ENCODE data around the gene FAM89B. TPM values are rescaled to one million over a fixed set of nuclear protein-coding genes. Genes with fewer than 3 reads are reported as not detected.

The FAM89B gene
- total RNA-seq, 2 experiments from 2014 or later = 23.3 to 27.3 TPM

DNA sequence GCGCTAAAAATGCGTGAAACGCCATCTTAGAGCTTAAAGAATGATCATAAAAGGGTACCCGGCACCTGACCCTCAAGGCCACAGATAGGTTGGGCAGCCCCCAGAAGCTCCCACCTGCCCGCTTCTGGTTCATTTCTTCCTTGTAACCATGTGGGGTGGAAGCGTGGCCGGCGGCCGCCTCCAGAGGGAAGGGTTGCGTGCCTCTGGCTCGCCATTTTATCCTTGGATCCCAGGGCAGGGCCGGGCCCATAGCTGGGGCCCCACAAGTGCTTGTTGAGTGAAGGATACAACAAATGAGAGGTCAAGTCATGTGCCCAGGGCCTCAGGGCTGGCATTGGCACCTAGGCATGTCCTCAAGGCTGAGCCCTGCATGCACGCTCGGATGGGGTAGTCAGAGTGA is 49.1 kb downstream of the FAM89B start:
- peaks cover 72% of the 10 kb centered on the region for H3K36me3 Mint-ChIP-seq (ENCODE audit: low read depth)
- ChIA-PET CTCF (no interaction called here), POLR2A (no interaction called here)
- TF ChIP-seq, protein P1, sequence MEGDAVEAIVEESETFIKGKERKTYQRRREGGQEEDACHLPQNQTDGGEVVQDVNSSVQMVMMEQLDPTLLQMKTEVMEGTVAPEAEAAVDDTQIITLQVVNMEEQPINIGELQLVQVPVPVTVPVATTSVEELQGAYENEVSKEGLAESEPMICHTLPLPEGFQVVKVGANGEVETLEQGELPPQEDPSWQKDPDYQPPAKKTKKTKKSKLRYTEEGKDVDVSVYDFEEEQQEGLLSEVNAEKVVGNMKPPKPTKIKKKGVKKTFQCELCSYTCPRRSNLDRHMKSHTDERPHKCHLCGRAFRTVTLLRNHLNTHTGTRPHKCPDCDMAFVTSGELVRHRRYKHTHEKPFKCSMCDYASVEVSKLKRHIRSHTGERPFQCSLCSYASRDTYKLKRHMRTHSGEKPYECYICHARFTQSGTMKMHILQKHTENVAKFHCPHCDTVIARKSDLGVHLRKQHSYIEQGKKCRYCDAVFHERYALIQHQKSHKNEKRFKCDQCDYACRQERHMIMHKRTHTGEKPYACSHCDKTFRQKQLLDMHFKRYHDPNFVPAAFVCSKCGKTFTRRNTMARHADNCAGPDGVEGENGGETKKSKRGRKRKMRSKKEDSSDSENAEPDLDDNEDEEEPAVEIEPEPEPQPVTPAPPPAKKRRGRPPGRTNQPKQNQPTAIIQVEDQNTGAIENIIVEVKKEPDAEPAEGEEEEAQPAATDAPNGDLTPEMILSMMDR (IDR thresholded peaks at IDR 0.05) = no peak
- peaks cover 28% of the 10 kb centered on the region for H3K4me1 Mint-ChIP-seq (ENCODE audit: low read depth)
- no peaks in the 10 kb centered on the region for H3K9me3 Mint-ChIP-seq
- DNase-seq (no peak), ATAC-seq (ENCODE audit: poor library complexity) (no peak)
- Histone ChIP-seq H3K4me1 (ENCODE audit: insufficient read depth, low read length) (peaks cover 36% of the 10 kb centered on the region), H3K27me3 (ENCODE audit: control insufficient read depth in 1 of 2, insufficient read depth in 2 of 2, low read length in 2 of 2) (no peaks in the 10 kb centered on the region), H3K9me3 (ENCODE audit: control insufficient read depth in 1 of 2, insufficient read depth in 1 of 2, low read length in 2 of 2) (no peaks in the 10 kb centered on the region), H3K36me3 (ENCODE audit: insufficient read depth, low read length) (peaks cover 88% of the 10 kb centered on the region), H3K27ac (ENCODE audit: low read depth in 1 of 2, low read length in 2 of 2) (no peak overlapping the region), H3K4me3 (ENCODE audit: low read length) (no peak overlapping the region)
- no peak overlapping the region for H3K27ac Mint-ChIP-seq
- intact Hi-C loops (cut with DNase I, micrococcal nuclease) = loop anchor here in 1 of 2 experiments (10.0 kb wide), 1 partner anchor 363 kb away; no protein-coding TSS in a partner anchor
- H3K4me3 Mint-ChIP-seq = no peak overlapping the region
- H3K27me3 Mint-ChIP-seq = no peaks in the 10 kb centered on the region

- ChIA-PET CTCF (no interaction called here), POLR2A (no interaction called here)
These were observed 49.7 kb downstream of the FAM89B start for GRCh38 chr11:65622011-65622410.

GRCh38 chr11:65623177-65623576 is 50.8 kb downstream of the FAM89B start:
- Histone ChIP-seq H3K9me3 (ENCODE audit: control insufficient read depth in 1 of 2, insufficient read depth in 1 of 2, low read length in 2 of 2) (no peaks in the 10 kb centered on the region), H3K27me3 (ENCODE audit: control insufficient read depth in 1 of 2, insufficient read depth in 2 of 2, low read length in 2 of 2) (no peaks in the 10 kb centered on the region), H3K4me3 (ENCODE audit: low read length) (no peak overlapping the region), H3K36me3 (ENCODE audit: insufficient read depth, low read length) (peaks cover 93% of the 10 kb centered on the region), H3K4me1 (ENCODE audit: insufficient read depth, low read length) (peaks cover 19% of the 10 kb centered on the region), H3K27ac (ENCODE audit: low read depth in 1 of 2, low read length in 2 of 2) (no peak overlapping the region)
- ChIA-PET POLR2A (no interaction called here), CTCF (interaction anchor here (1.4 kb wide), 2 partner anchors 10 to 16 kb away, joined by 3 read pairs; no protein-coding TSS in a partner anchor)
- TF ChIP-seq, protein P1 (IDR thresholded peaks at IDR 0.05) = no peak
- DNase-seq (no peak), ATAC-seq (ENCODE audit: poor library complexity) (no peak)
- Mint-ChIP-seq H3K27ac (no peak overlapping the region), H3K4me1 (ENCODE audit: low read depth) (peaks cover 18% of the 10 kb centered on the region), H3K9me3 (no peaks in the 10 kb centered on the region), H3K36me3 (ENCODE audit: low read depth) (peaks cover 74% of the 10 kb centered on the region), H3K4me3 (no peak overlapping the region), H3K27me3 (no peaks in the 10 kb centered on the region)
- intact Hi-C loops (cut with DNase I, micrococcal nuclease) = loop anchor here in 1 of 2 experiments (10.0 kb wide), 1 partner anchor 362 kb away; no protein-coding TSS in a partner anchor

More at GRCh38 chr11:65622011-65622410, 49.7 kb downstream of the FAM89B start:
- H3K36me3 ChIP-seq (ENCODE audit: insufficient read depth, low read length) = peaks cover 93% of the 10 kb centered on the region
- intact Hi-C loops (cut with DNase I, micrococcal nuclease) = loop anchor here in 1 of 2 experiments (10.0 kb wide), 1 partner anchor 363 kb away; no protein-coding TSS in a partner anchor
- Mint-ChIP-seq H3K4me3 (no peak overlapping the region), H3K36me3 (ENCODE audit: low read depth) (peaks cover 73% of the 10 kb centered on the region), H3K27ac (no peak overlapping the region), H3K27me3 (no peaks in the 10 kb centered on the region), H3K9me3 (no peaks in the 10 kb centered on the region), H3K4me1 (ENCODE audit: low read depth) (peaks cover 24% of the 10 kb centered on the region)
- DNase-seq = no peak
- ATAC-seq (ENCODE audit: poor library complexity) = no peak
- H3K27ac ChIP-seq (ENCODE audit: low read depth in 1 of 2, low read length in 2 of 2) = no peak overlapping the region
- no peaks in the 10 kb centered on the region for H3K9me3 ChIP-seq (ENCODE audit: control insufficient read depth in 1 of 2, insufficient read depth in 1 of 2, low read length in 2 of 2)
- no peaks in the 10 kb centered on the region for H3K27me3 ChIP-seq (ENCODE audit: control insufficient read depth in 1 of 2, insufficient read depth in 2 of 2, low read length in 2 of 2)
- no peak overlapping the region for H3K4me3 ChIP-seq (ENCODE audit: low read length)
- peaks cover 30% of the 10 kb centered on the region for H3K4me1 ChIP-seq (ENCODE audit: insufficient read depth, low read length)
- TF ChIP-seq, protein P1 (IDR thresholded peaks at IDR 0.05) = no peak

Other genes with a start within 250 kb of the FAM89B start
- gene DPF2, start 238.7 kb upstream of the FAM89B start, total RNA-seq = 10 to 100 TPM; 50.3 to 60.1 TPM
- gene TIGD3, start 217.8 kb upstream of the FAM89B start, total RNA-seq = under 1 TPM; 0.73 to 0.85 TPM
- gene SLC25A45, start 189.9 kb upstream of the FAM89B start, total RNA-seq = 10 to 100 TPM; 40.0 to 40.8 TPM
- 10 to 100 TPM; 19.4 to 25.3 TPM for gene FRMD8, start 185.9 kb upstream of the FAM89B start, total RNA-seq
- 100 to 1,000 TPM; 221 to 223 TPM for gene NEAT1, start 149.7 kb upstream of the FAM89B start, total RNA-seq
- gene MALAT1, start 73.5 kb upstream of the FAM89B start, total RNA-seq = over 10,000 TPM; 31,509 to 32,316 TPM
- 10 to 100 TPM; 57.4 to 60.7 TPM for gene SCYL1, start 47.5 kb upstream of the FAM89B start, total RNA-seq
- 100 to 1,000 TPM; 236 to 238 TPM for gene LTBP3, start 14.2 kb upstream of the FAM89B start, total RNA-seq
- gene ZNRD2, start 2.1 kb upstream of the FAM89B start, total RNA-seq = 10 to 100 TPM; 38.7 to 39.9 TPM
- gene EHBP1L1, start 3.5 kb downstream of the FAM89B start, total RNA-seq = 10 to 100 TPM; 82.6 to 88.5 TPM
- gene KCNK7, start 23.3 kb downstream of the FAM89B start, total RNA-seq = 1 to 10 TPM; 4.9 to 5.0 TPM
- gene MAP3K11, start 41.7 kb downstream of the FAM89B start, total RNA-seq = 10 to 100 TPM; 45.2 to 45.8 TPM
- 10 to 100 TPM; 37.3 to 40.5 TPM for gene PCNX3, start 43.2 kb downstream of the FAM89B start, total RNA-seq
- 100 to 1,000 TPM; 272 to 298 TPM for gene SIPA1, start 65.6 kb downstream of the FAM89B start, total RNA-seq
- gene RELA, start 90.4 kb downstream of the FAM89B start, total RNA-seq = 100 to 1,000 TPM; 379 to 382 TPM
- gene KAT5, start 139.7 kb downstream of the FAM89B start, total RNA-seq = 10 to 100 TPM; 90.9 to 99.6 TPM
- gene RNASEH2C, start 148.3 kb downstream of the FAM89B start, total RNA-seq = 10 to 100 TPM; 25.3 to 25.9 TPM
- 10 to 100 TPM; 12.7 to 12.8 TPM for gene AP5B1, start 208.4 kb downstream of the FAM89B start, total RNA-seq
- gene OVOL1, start 214.5 kb downstream of the FAM89B start, total RNA-seq = under 1 TPM; 0.20 to 0.52 TPM

Data from CD4-positive, alpha-beta T cell (primary cell).